Thyroid gland (tissue), 4 donors: ENCODE data around the gene PPP2R5C.

ENCODE experiments used
- POLR2A ChIP-seq, 2 donors: fragments of 450-650 bp; IDR thresholded peaks; one replicate each; pipeline ENCODE4 v1.6.1; 2017; ENCODE audit warnings: antibody characterized with exemption in 2 of 2, mild to moderate bottlenecking in 2 of 2, moderate library complexity in 1 of 2
- TF ChIP-seq, protein P1 (sequence below), 6 experiments: fragments of 200-600 bp in 3 of 6; fragments of 450-650 bp in 3 of 6; sonication (generic) in 3 of 6; IDR thresholded peaks; one replicate each; pipeline ENCODE4 v1.5.1; 2016 to 2019; ENCODE audit warnings: antibody characterized with exemption in 6 of 6, mild to moderate bottlenecking in 2 of 6, inconsistent platforms in 1 of 6, moderate library complexity in 1 of 6

- TF ChIP-seq, protein P1, sequence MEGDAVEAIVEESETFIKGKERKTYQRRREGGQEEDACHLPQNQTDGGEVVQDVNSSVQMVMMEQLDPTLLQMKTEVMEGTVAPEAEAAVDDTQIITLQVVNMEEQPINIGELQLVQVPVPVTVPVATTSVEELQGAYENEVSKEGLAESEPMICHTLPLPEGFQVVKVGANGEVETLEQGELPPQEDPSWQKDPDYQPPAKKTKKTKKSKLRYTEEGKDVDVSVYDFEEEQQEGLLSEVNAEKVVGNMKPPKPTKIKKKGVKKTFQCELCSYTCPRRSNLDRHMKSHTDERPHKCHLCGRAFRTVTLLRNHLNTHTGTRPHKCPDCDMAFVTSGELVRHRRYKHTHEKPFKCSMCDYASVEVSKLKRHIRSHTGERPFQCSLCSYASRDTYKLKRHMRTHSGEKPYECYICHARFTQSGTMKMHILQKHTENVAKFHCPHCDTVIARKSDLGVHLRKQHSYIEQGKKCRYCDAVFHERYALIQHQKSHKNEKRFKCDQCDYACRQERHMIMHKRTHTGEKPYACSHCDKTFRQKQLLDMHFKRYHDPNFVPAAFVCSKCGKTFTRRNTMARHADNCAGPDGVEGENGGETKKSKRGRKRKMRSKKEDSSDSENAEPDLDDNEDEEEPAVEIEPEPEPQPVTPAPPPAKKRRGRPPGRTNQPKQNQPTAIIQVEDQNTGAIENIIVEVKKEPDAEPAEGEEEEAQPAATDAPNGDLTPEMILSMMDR (IDR thresholded peaks at IDR 0.05), result no peak
- no peak for TF ChIP-seq POLR2A (IDR thresholded peaks at IDR 0.05)
These were observed 28.7 kb downstream of the PPP2R5C start for GRCh38 chr14:101790232-101790631.
